HG03025 (cell line): ENCODE results near the gene TAS2R10.
"Not testable (repeated sequence)": the region's sequence is repeated elsewhere in the genome, so short reads cannot be mapped to it uniquely, and the experiment has no call there.

Experiments used
- ATAC-seq: cut with Tn5 transposase; IDR thresholded peaks from one replicate; pipeline ENCODE4 v1.9.1; 2021; ENCODE audit warnings: mild to moderate bottlenecking, moderate library complexity; ENCODE audit not compliant: unreplicated experiment, low FRiP score

TAS2R10 gene, protein sequence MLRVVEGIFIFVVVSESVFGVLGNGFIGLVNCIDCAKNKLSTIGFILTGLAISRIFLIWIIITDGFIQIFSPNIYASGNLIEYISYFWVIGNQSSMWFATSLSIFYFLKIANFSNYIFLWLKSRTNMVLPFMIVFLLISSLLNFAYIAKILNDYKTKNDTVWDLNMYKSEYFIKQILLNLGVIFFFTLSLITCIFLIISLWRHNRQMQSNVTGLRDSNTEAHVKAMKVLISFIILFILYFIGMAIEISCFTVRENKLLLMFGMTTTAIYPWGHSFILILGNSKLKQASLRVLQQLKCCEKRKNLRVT

GRCh38 chr12:10826258-10826657 is at the start of gene TAS2R10:
Gene TAS2R10, minus strand, starts transcription at chr12:10826358. Its CDS starts 89 bp downstream, at chr12:10826269.
- ATAC-seq: no peak

- ATAC-seq: no peak
Observed at GRCh38 chr12:10873378-10873777, 47.2 kb upstream of the TAS2R10 start.

- ATAC-seq: no peak
Observed at GRCh38 chr12:10867381-10867780, 41.2 kb upstream of the TAS2R10 start.

DNA sequence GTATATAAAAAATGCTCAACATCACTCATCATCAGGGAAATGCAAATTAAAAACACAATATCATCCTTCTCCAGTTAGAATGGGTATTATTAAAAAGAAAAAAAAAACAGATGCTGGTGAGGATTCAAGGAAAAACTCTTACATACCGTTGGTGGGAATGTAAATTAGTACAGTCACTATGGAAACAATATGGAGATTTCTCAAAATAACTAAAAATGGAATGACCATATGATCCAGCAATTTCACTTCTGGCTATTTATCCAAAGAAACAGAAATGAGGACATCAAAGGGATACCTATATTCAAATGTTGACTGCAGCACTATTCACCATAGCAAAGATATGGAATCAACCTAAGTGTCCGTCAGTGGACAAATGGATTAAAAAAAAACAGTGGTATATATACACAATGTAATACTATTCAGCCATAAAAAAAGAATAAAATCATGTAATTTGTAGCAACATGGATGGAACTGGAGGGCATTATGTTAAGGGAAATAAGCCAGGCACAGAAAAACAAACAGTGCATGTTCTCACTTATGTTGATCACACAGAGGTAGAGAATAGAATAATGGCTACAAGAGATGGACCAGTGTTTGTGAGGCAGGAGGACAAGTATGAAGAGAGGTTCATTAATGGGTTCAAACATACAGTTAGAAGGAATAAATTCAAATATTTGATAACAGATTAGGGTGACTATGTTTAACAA is 37.5 kb upstream of the TAS2R10 start:
- ATAC-seq: no peak

GRCh38 chr12:10861366-10861765 is 35.2 kb upstream of the TAS2R10 start:
- no peak for ATAC-seq

DNA sequence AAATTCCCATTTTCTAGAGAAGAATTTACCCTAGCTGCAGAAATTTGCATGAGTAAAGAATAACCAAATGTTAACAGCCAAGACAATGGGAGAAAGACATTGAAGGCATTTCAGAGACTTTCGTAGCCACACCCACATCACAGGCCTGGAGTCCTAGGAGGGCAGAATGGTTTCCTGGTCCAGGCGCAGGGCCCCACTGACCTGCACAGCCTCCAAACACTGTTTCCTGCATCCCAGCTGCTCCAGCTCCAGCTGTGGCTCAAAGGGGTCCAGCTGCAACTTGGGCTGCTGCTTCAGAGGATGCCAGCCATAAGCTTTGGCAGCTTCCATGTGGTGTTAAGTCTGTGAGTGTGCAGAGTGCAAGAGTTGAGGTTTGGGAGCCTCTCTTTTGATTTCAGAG is 29.6 kb upstream of the TAS2R10 start:
- no peak for ATAC-seq

DNA sequence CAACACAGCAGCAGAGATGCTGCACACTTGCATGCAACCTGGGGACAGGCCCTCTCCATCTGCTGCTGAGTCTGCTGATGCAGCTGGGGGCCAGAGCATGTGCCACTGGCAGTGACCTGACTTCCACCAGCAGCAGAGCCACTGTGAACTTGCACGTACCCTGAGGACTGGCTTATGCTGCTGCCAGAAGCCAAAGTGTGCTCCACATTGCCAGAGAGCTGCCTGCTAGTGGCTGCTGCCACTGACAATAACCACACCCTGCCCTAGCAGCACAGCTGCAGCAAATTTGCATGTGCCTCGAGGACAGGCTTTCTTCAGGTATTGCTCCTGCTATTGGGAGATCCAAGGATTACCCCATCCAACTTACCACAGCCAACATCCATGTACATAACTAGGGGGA is 27.6 kb upstream of the TAS2R10 start:
- no peak for ATAC-seq

GRCh38 chr12:10851243-10851858 is 25.2 kb upstream of the TAS2R10 start:
- ATAC-seq: no peak

- no peak for ATAC-seq
Observed at GRCh38 chr12:10849425-10849878, 23.3 kb upstream of the TAS2R10 start, which contains the start of gene PRR4. Gene PRR4, minus strand, starts transcription at chr12:10849475. Its CDS starts 38 bp downstream, at chr12:10849437.

- no peak for ATAC-seq
Observed at GRCh38 chr12:10847744-10848143, 21.6 kb upstream of the TAS2R10 start.

GRCh38 chr12:10842862-10843261 is 16.7 kb upstream of the TAS2R10 start:
- ATAC-seq: no peak

DNA sequence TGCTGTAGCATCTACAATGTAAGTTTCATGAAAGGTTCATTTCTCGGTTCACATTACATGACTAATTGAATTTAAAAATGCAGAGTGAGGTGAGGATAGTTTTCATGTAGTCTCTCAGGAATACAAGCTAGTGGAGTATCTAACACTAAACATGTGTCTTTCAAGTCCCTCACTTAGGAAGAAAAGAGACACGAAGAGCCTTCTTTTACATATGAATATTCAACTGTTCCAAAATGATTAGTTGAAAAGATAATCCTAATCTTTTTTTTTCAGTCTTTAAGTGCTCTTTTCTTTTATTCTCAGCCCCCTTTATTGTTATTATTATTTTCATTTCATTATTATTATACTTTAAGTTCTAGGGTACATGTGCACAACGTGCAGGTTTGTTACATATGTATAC is 12.3 kb upstream of the TAS2R10 start:
- no peak for ATAC-seq

GRCh38 chr12:10829994-10830393 is 3.8 kb upstream of the TAS2R10 start:
- no peak for ATAC-seq

DNA sequence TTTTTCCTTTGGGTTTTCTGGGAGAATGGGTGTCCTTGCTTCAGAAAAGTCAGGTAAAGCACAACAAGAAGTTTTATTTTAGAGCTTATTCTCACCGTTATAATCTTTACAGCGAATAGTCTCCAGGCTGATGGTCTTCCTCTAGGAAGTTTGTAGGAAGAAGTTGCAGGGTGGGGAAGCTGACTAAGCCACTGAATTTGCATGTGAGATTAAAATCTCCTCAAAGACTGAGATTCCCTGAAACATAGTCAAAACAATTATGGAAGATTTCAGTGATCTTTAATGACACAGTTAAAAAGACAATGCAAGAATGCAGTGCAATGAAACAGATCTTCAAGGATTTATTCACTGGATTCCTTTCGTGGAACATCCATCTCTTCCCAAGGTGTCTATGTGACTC is 1.2 kb downstream of the TAS2R10 start:
- ATAC-seq: no peak

DNA sequence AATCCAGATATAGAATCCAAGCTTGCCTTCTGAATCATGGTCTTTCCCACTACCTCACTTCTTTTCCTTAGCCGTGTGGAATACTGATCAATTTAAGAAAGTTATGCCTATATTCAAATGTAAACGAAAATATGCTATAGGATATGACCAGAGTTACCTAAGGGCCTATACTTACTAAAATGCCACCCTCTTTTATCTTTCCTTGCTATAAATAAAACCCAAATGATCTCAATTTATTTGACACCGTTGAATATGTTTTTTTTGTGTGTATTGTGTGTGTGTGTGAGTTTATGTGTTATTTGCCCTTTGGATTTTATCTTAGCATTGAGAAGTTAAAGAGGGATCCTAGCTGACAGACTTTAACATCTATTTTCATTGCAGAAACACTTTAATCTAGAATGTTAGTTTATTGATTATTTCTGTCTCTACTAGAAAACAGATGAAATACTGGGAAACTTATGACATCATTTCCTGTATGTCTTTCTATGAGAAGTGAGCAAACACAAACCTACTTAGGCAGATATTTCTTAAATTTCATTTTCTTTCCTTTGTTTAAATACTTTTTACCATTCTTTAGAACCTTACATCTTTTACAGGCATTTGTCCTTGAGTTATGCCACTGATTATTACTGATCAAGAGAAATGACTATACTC is 14.1 kb downstream of the TAS2R10 start:
- no peak for ATAC-seq

GRCh38 chr12:10810068-10810467 is 16.1 kb downstream of the TAS2R10 start, which contains the start of gene TAS2R9:
Gene TAS2R9, minus strand, starts transcription at chr12:10810168. Its CDS starts 93 bp downstream, at chr12:10810075.
- no peak for ATAC-seq

GRCh38 chr12:10807186-10807585 is 19.0 kb downstream of the TAS2R10 start, which contains the start of gene TAS2R8:
Gene TAS2R8, minus strand, starts transcription at chr12:10807286. Its CDS starts 306 bp downstream, at chr12:10806980.
- ATAC-seq: no peak

GRCh38 chr12:10802587-10802986 is 23.6 kb downstream of the TAS2R10 start, which contains the start of gene TAS2R7:
Gene TAS2R7, minus strand, starts transcription at chr12:10802627. Its CDS starts 57 bp downstream, at chr12:10802570.
- ATAC-seq: no peak

- no peak for ATAC-seq
Observed at GRCh38 chr12:10801741-10802140, 24.4 kb downstream of the TAS2R10 start.

DNA sequence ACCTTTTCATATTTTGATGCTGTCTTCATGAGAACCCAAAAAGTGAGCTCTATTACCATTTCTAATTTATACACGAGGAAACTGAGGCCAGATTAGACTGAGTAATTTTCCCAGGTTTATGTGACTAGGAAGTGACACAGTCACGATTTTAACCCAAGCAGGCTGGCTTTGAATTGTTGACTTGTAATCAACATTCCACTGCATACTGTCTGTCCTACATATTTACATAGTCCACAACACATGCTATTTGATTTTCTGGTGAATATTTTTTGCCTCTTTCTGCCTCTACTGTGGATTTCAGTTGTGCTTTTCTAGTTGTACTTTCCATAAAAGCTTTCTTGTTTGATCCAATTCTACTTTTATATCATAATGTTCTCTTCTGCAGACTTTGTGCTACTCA is 31.9 kb downstream of the TAS2R10 start:
- ATAC-seq: no peak

GRCh38 chr12:10791769-10792168 is 34.4 kb downstream of the TAS2R10 start:
- ATAC-seq: not testable (repeated sequence)
